Amniotic stem cell (primary cell): ENCODE measurements around the gene RALY.

Experiments used
- DNase-seq: peaks from one replicate; lab custom pipeline; 2025; lab: John Stamatoyannopoulos, UW

The RALY gene

DNA sequence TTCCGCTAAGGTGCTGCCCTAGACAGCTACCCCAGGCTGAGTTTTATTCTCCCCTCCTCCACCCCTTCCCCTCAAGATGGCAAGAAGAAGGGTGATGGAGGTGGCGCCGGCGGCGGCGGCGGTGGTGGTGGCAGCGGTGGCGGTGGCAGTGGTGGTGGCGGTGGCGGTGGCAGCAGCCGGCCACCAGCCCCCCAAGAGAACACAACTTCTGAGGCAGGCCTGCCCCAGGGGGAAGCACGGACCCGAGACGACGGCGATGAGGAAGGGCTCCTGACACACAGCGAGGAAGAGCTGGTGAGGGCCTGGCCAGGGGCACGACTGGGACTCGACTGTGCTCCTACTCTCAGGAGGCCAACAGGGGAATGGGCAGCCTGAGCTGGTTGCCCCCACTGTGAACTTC, 83.2 kb downstream of the RALY start:
- DNase-seq: no peak

DNA sequence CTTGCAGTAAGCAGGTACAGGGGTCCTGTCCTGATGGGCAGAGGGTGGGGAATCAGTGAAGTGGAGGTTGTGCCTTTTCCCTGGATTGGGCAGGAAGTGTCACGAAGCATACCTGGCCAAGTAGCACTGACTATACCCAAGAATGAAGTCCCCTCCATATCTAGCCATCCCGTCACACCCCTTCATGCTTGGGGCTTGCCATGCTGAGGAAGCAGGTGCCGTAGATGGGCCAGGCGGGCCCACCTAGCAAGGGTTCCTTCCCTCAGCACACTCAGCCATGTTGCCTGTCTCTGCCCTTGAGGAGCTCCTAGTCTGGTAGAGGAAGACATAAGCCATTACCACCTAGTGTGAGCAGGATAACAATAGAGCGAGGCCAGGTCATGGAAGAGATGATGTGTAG, 84.8 kb downstream of the RALY start:
- no peak for DNase-seq

DNA sequence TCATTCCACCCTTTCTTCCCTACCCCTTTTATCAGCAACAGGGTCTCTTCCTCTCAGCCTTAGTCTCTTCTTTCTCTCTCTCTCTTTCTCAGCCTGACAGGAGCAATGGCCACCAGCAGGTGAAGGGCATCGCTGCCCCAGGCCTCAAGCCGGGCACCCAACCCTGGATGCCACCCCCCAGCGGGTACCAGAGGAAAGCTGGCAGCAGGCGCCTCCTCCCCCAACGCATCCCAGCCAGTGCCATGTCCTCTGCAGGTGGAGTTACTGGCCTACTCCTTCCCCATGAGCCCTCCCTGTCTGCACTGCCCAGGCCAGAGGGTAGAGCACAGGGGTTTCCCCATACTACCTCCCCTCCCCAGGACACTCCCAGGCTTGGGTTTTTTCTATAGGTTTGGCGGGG, 86.1 kb downstream of the RALY start:
- no peak for DNase-seq

DNA sequence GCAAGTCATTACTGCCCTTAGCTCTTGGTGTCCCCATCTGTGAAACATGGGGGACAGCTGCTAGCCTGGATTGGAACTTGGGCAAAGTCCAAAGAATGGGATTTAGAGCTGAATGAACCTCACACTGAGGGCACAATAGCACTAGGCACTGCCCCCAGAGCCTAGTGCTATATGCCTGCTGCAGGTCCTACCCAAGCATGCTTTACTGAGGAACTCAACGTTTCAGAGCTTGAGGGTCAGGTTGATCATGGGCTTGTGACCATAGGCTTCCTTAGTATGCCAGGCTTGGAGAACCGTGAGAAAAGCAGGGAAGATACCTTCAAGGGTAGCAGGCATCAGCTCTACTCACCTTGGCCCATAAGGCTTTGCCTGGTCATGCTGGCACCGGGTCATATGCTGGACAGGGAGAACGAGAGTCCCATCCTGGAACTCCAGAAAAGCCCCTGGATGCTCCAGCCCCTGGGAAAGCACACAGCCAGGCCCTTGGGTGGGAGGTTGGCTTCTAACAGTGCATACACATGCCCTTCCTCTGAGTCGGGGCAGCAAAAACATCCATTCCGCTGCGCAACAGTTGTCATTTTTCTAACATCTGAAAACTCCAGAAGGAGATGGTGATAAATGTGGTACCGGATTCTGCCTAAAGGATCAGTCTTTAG, 88.6 kb downstream of the RALY start:
- no peak for DNase-seq

DNA sequence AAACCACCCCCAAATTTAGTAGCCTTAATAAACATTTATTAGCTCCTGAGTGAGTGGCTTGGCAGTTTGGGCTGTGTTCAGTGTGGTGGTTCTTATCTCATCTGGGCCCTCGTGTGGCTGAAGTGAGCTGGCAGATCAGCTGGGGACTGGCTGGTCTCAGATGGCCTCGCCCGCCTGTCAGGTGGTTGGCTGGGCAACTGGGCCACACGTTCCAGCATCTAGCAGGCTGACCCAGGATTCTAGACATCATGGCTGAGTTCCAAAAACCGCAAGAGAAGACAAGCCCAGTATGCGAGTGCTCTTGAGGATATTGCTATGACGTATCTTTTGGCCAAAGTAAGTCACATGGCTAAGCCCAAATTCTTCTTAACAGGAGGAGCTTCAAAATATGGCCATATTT, 89.4 kb downstream of the RALY start:
- DNase-seq: no peak

DNA sequence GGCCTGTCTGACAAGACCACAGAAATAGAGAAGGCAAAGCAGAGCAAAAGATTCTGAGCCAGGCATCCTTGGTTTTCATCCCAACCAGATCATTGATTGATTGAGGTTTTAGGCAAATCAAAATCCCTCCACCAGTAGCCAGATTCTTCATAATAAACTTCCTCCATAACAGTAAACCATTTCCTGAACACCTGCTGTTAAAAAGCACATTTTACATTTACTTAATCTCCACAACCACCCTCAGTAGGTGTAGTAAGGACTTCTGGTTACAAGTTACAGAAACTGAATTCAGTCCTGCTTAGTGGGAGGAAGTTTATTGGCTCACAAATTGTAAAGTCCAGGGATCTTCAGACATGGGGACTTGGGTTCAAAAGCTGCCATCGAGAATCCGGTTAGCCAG, 90.1 kb downstream of the RALY start:
- DNase-seq: no peak

DNA sequence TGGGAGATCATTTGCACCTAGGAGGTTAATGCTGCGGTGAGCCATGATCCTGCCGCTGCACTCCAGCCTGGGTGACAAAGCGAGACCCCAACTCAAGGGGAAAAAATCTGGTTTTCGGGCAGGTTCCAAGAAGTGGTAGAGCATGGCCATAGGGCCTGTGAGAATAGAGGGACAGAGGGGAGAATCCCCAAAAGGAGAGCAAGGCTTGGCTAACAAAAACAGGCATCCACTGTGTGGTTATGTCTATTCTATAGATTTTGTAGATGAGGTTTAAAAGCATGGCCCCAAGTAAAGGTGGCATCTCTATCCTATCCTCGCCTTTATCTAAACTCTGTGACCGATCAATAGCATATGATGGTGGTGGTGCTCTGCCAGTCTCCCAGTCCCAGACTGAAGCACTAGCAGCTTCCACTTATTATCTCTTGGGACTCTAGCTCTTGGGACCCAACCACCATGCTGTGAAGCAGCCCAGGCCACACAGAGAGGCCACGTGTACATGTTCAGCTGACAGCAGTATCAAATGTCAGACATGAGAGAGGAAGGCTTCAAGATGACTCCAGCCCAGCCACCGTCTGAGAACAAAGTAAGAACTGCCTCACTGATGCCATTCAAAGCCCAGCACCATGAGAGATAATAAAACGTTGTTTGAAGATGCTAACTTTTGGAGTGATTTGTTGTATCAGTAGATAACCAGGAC, 90.7 kb downstream of the RALY start:
- DNase-seq: no peak

DNA sequence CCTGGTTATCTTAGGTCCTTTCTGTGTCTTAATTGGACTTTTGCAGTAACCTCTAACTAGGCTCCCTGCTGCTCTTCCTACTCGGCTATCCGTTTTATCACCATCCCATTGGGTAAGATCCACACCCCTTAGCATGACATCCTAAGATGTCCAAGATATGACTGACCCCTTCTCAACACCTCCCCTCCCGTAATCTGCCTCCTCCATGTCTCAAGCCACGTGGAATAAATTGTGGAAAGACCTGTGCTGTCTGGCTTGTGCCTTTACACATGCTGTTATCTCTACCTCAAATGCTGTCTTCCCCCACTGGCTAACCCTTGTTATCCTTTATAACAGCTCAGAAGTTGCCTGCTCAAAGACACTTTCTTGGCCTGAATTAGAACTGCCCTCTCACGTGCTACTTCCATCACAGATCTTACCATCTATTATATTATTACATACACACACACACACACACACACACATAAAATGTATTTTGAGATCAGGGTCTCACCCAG, 91.9 kb downstream of the RALY start:
- DNase-seq: no peak

DNA sequence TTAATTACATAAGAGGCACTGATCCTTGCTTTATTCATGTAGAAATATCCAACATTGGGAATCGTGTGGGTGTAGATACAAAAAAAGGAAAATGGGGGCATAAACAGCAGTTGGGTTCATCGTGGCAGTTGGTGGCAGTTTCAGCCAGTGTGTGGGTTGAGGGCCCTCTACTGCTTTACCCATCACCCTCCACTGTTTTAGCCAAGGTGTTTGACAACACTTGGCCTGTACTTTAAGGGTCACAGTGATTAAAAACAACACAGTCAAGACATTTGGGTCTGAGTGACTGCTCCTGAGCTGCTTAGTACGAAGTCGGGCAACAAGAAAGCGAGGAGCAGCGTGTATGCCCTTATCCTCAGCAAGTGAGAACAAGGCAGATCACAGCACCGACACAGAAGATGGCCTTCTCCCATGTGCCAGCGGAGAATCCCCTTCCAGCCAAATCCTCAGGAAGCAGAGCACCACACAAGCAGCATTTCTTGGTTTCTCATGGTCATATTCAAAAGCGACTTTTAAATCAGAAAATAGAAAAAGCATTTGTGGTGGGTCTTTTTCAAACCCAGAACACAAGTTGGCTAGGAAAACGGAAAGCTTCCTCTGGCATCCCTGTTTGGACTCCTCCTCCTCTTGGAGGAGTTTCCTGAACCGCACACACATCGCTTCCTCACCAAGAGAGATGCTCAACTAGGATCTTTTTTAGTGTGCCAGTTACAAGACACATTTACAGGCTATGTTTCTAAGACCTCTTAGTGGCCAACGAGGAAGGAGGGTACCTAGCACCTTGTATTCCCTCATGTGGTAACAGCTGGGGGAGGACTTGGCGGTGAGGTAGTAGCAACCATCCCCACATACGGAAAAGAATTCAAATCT, 94.8 kb downstream of the RALY start:
- no peak for DNase-seq

DNA sequence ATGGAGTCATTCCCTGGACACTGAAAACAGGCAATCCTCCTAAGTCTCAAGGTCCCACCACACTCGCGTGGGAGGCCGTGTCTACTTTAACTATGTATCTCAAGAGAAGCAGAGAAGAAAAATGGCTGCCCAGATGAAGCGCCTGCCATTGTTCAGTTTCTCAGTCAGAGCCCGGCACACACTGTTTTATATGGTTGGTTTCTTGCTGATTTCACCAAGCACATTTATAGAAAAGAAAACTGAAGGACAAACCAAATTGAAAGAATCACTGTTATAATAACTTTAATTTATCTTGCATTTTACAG, 95.4 kb downstream of the RALY start:
- DNase-seq: no peak

DNA sequence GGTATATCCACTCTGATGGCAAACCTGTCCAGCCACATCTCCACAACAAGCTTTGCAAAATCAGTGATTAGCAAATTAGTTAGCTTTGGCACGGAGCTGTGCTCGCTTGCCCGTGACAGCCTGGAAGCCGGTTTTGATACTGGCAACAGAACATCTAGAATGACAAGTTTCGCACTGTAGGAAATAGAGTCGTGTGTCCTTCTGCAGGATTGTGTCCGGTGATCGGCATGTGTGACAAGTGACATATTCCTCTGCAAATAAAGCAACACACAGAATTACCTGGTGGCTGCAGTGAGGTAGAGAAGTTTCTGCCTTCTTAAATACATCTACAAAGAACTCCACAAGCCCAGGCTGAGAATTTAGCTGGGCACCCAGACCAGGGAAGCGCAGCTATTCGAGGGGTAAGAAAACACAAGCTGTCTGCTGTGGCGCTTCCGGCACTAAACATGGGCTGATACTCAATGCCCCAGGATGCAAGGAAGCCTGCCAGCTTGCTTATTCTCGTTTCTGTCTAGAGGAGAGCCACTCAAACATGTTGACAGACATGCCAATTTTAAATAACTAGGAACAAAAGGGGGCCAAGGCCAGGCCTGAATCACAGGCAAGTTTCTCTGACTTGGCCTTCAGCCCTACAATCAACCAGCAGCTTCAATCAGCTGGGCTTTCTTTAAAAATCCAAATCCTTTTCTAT, 96.1 kb downstream of the RALY start:
- no peak for DNase-seq

DNA sequence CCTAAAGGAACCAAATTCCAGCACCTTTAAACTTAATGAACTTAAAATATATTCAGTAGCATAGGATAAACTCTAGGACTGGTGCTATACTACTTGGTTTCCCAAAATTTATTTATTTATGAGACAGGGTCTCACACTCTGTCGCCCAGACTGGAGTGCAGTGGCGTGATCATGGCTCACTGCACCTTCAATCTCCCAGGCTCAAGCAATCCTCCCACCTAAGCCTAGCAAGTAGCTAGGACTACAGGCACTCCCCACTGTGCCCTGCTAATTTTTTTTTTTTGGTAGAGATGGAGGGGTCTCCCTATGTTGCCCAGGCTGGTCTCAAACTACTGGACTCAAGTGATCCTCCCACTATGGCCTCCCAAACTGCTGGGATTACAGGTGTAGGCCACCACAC, 96.9 kb downstream of the RALY start:
- DNase-seq: no peak

DNA sequence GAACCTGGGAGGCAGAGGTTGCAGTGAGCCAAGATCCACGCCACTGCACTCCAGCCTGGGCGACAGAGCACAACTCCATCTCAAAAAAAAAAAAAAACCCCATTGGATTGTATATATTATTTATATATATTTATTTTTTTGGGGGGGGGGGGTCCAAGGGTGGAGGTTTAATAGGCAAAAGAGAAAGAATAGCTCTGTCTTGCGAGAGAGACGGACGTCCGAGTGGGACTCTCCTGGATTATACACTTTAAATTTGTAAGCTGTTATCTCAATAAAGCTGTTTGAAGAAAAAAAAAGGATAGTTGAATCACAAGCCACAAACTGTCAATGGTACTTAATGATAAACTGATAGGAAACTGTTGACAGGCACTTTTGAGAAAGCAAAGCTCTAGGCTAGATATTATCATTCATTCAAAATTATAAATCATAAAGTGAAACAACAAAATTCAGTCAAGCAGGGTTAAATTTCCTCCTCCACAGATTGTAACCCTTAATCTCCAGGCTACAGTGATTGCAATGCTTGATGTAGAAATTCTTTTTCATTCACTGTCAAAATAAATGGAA, 98.0 kb downstream of the RALY start:
- no peak for DNase-seq

DNA sequence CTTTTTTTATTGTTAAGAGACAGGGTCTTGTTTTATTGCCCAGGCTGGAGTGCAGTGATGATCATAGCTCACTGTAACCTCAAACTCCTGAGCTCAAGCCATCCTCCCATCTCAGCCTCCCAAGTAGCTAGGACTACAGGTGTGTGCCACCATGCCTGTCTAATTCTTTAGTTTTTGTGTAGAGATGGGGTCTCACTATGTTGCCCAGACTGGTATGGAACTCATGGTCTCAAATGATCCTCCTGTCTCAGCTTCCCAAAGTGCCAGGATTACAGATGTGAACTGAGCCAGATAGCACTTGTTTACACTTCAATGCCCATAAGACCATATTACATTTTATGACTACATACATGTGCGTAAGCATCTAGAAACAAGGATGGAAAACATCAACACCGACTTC, 100.2 kb downstream of the RALY start:
- no peak for DNase-seq

DNA sequence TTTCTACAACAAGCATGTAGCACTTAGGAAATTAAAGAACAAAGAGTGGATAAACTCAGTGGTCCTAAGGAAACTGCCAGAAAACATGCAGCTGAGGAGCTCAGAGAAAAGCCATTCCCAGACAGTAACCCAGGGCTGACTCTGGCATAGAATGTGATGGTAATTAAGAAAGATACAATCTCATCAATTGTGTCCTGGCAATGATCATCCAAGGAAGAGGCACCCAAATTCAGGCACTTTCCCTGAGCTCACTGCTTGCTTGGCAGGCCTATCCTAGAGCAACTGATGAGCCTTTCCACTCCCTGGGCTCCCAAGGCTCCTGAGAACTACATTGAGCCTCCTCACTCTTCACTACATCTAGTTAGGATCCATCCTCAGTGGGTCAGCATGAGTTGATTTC, 102.1 kb downstream of the RALY start:
- no peak for DNase-seq

DNA sequence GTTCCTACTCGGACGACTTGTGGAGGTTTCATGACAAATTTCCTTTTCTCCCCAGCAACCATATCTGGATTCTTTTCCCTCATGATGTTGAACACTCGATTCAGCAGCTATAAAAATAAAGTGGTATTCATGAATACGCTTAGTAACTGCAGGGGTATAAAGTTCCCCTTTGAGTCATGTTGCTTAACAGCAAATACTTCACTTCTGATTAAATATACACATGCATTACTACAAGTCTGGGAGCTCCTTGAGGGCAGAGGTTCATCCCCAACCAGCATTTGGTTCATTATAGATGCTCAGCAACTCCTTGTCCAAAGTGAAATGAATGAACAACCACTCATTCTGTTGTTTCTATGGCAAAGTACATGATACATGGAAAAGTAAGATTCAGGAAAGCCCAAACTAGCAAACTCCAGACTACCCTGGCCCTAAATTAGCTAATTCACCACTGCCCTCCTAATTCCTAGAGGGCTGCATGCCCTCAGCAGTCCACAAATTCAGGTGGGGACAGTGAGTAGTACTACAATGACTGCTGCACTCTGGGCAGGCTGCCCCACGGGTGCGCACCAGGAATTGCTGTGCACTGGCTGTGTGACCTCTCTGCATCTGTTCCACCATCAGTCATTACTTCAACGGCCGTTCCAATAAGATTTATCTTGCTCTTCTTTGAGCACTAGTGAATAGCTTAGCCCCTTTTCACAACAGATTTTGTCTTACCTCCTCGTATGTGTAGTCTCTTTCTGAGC, 103.2 kb downstream of the RALY start:
- no peak for DNase-seq

DNA sequence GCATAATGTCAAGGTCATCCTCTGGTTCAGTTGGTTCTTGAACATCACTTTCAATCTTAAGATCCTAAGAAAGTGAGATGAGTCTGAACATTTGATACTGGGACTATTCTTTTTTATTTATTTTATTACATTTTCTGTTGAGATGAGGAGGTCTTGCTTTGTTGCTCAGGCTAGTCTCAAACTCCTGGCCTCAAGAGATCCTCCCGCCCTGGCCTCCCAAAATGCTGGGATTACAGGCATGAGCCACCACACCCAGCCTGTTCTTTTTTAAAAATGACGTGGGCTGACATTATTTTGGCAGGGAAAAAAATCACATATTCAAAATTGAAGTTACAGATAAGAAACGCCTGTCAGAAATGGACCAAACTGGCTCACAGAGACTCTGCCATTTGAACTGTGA, 104.9 kb downstream of the RALY start:
- DNase-seq: no peak

DNA sequence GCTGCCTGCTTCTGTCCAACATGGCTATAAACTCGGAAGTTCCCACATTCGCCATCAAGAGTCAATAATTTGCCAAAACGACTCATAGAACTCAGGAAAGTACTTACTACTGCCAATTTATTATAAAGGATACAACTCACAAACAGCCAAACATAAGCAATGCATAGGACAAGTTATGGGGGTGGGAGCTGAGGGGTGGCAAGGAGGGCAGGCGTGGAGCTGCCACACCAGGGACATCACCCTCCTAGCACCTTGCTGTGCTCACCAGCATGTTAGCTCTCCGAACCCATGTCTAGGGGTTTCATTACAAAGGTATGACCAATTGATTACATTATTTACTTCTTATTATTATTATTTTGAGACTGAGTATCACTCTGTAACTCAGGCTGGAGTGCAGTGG, 106.0 kb downstream of the RALY start:
- DNase-seq: no peak

DNA sequence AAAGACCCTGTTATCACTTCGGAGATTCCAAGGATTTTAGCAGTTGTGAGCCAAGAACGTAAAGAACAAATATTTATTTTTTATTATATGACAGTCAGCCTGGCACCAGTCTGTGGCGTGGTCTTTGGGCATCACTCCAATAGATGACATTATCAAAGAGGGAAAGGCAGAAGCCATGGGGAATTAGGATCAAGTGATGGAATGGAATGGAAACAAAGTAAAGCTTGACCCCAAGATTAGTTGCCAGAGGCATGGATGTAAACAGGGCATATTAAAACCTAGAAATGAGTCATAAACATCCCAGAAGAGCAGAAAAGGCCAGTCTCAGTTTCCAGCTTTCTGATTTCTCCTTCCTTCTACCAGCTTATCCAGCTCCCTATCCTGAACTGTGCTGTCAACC, 106.9 kb downstream of the RALY start:
- no peak for DNase-seq

DNA sequence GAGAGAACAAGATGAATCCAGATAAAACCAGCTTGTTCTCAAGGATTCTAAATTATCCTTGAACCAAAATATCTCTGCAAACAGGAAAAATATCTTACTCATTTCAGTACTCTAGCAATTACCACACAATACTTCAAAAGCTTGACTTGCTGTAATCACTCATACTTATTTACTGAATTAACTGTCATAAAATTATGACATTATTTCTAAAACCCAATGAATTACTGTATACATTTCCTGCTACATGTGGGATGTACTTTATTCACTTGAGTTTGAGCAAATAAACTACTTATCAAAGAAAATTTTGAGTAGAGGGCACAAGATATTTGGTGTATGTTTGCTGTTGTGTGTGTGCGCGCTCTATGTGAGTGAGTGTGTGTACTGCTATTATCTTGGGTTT, 108.6 kb downstream of the RALY start:
- DNase-seq: no peak

DNA sequence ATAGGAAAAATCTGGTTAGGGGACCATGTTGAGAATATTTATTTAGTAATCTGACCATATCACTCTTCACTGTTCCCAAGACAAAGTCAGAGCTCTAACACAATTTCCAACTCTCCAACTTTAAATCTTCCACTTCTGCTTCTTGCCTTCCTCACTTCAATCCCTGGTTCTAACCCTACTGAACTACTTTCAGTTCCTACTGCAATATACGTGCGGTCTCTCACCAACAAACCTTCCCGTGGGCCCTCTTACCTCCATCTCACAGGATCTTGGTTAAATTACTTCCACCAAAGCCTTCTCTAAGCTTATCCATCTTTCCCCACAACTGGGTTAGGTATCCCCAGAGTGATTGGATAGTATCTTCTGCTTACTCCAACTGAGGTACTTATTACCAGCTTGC, 110.3 kb downstream of the RALY start:
- DNase-seq: no peak
